ENCODE measurements around the gene JAKMIP1.

JAKMIP1 gene

GRCh38 chr4:6055436-6055835 lies 144.9 kb downstream of the JAKMIP1 start:
- Histone ChIP-seq H3K4me2 (ENCODE audit: low read length) (no peak overlapping the region), H3F3A (ENCODE audit: control insufficient read depth, insufficient read depth) (no peaks in the 10 kb centered on the region), H3K9me3 (ENCODE audit: control insufficient read depth, insufficient read depth, low read length) (peaks cover 27% of the 10 kb centered on the region), H3K79me2 (ENCODE audit: control insufficient read depth, low read length) (no peaks in the 10 kb centered on the region), H3K27ac (ENCODE audit: low read depth, low read length) (no peak overlapping the region), H4K20me1 (ENCODE audit: control insufficient read depth, insufficient read depth, low read depth, low read length) (no peaks in the 10 kb centered on the region), H3K27me3 (ENCODE audit: control insufficient read depth, low read length) (no peaks in the 10 kb centered on the region), H3K4me3 (ENCODE audit: low read length) (no peak overlapping the region), H3K36me3 (ENCODE audit: control insufficient read depth, low read length) (no peaks in the 10 kb centered on the region), H3K9me2 (replicated peaks; ENCODE audit: control insufficient read depth, low read length) (no peaks in the 10 kb centered on the region), H3K4me1 (ENCODE audit: control insufficient read depth, low read length) (no peaks in the 10 kb centered on the region)
- TF ChIP-seq CTCF (IDR thresholded peaks at IDR 0.05; ENCODE audit: low read depth, low read length, poor library complexity, severe bottlenecking) (no peak), EZH2phosphoT487 (IDR thresholded peaks at IDR 0.05; ENCODE audit: borderline replicate concordance, low read length) (no peak)

GRCh38 chr4:6055030-6055429 lies 145.3 kb downstream of the JAKMIP1 start:
- Histone ChIP-seq H3K9me3 (ENCODE audit: control insufficient read depth, insufficient read depth, low read length) (peaks cover 23% of the 10 kb centered on the region), H3K9me2 (replicated peaks; ENCODE audit: control insufficient read depth, low read length) (no peaks in the 10 kb centered on the region), H3K4me3 (ENCODE audit: low read length) (no peak overlapping the region), H3F3A (ENCODE audit: control insufficient read depth, insufficient read depth) (no peaks in the 10 kb centered on the region), H3K4me1 (ENCODE audit: control insufficient read depth, low read length) (no peaks in the 10 kb centered on the region), H3K27ac (ENCODE audit: low read depth, low read length) (no peak overlapping the region), H3K79me2 (ENCODE audit: control insufficient read depth, low read length) (no peaks in the 10 kb centered on the region), H4K20me1 (ENCODE audit: control insufficient read depth, insufficient read depth, low read depth, low read length) (no peaks in the 10 kb centered on the region), H3K4me2 (ENCODE audit: low read length) (no peak overlapping the region), H3K27me3 (ENCODE audit: control insufficient read depth, low read length) (no peaks in the 10 kb centered on the region), H3K36me3 (ENCODE audit: control insufficient read depth, low read length) (no peaks in the 10 kb centered on the region)
- no peak for TF ChIP-seq EZH2phosphoT487 (IDR thresholded peaks at IDR 0.05; ENCODE audit: borderline replicate concordance, low read length)
- TF ChIP-seq CTCF (IDR thresholded peaks at IDR 0.05; ENCODE audit: low read depth, low read length, poor library complexity, severe bottlenecking) = no peak

- Histone ChIP-seq H3F3A (ENCODE audit: control insufficient read depth, insufficient read depth) (no peaks in the 10 kb centered on the region), H3K9me2 (replicated peaks; ENCODE audit: control insufficient read depth, low read length) (no peaks in the 10 kb centered on the region), H3K4me1 (ENCODE audit: control insufficient read depth, low read length) (no peaks in the 10 kb centered on the region), H3K27ac (ENCODE audit: low read depth, low read length) (no peak overlapping the region), H4K20me1 (ENCODE audit: control insufficient read depth, insufficient read depth, low read depth, low read length) (no peaks in the 10 kb centered on the region), H3K4me2 (ENCODE audit: low read length) (no peak overlapping the region), H3K27me3 (ENCODE audit: control insufficient read depth, low read length) (no peaks in the 10 kb centered on the region), H3K79me2 (ENCODE audit: control insufficient read depth, low read length) (no peaks in the 10 kb centered on the region), H3K9me3 (ENCODE audit: control insufficient read depth, insufficient read depth, low read length) (peaks cover 18% of the 10 kb centered on the region), H3K36me3 (ENCODE audit: control insufficient read depth, low read length) (no peaks in the 10 kb centered on the region), H3K4me3 (ENCODE audit: low read length) (no peak overlapping the region)
- TF ChIP-seq EZH2phosphoT487 (IDR thresholded peaks at IDR 0.05; ENCODE audit: borderline replicate concordance, low read length) (no peak), CTCF (IDR thresholded peaks at IDR 0.05; ENCODE audit: low read depth, low read length, poor library complexity, severe bottlenecking) (no peak)
These were observed 146.0 kb downstream of the JAKMIP1 start for GRCh38 chr4:6054162-6054922.
